ENCODE measurements around the gene KPNA6. TPM values are rescaled to one million over a fixed set of nuclear protein-coding genes. Genes with fewer than 3 reads are reported as not detected.

The KPNA6 gene
- total and polyA plus RNA-seq, 9 of the 15 experiments (the other 6 are each of a cell fraction or from before 2014, with no cell fraction given) = 20.1 to 54.6 (median 32.2) TPM

- TF ChIP-seq GABPB2 (CRISPR knock-in tag; conservative IDR thresholded peaks at IDR 0.05) (no peak), ILF3 (IDR thresholded peaks at IDR 0.05; ENCODE audit: borderline replicate concordance) (no peak), GTF2E2 (tag; IDR thresholded peaks at IDR 0.05) (no peak), MGA (IDR thresholded peaks at IDR 0.05) (no peak), U2AF2 (optimal IDR thresholded peaks at IDR 0.05; ENCODE audit: low read depth, low read length) (no peak), ZNF583 (CRISPR knock-in tag; IDR thresholded peaks at IDR 0.05) (no peak), POLR2AphosphoS5 (IDR thresholded peaks at IDR 0.05; ENCODE audit: control insufficient read depth, insufficient read depth, low read depth, low read length) (peak; percentile 92), SMAD1 (IDR thresholded peaks at IDR 0.05; ENCODE audit: low read depth, low read length, partially characterized antibody) (peak; percentile 68), TRIM28 (IDR thresholded peaks at IDR 0.05) (no peak), CTCF (IDR thresholded peaks at IDR 0.05 in 2 of 3, conservative IDR thresholded peaks at IDR 0.05 in 1 of 3; ENCODE audit: insufficient read depth in 2 of 3, low read depth in 1 of 3, low read length in 3 of 3) (no peak), MTF1 (CRISPR knock-in tag; IDR thresholded peaks at IDR 0.05; ENCODE audit: borderline replicate concordance) (no peak)
Measured at GRCh38 chr1:32221980-32222755, 114.3 kb downstream of the KPNA6 start, which contains the start of the genes EIF3I and TMEM234 (continued).
